ENCODE measurements around the gene METTL27.

DNA sequence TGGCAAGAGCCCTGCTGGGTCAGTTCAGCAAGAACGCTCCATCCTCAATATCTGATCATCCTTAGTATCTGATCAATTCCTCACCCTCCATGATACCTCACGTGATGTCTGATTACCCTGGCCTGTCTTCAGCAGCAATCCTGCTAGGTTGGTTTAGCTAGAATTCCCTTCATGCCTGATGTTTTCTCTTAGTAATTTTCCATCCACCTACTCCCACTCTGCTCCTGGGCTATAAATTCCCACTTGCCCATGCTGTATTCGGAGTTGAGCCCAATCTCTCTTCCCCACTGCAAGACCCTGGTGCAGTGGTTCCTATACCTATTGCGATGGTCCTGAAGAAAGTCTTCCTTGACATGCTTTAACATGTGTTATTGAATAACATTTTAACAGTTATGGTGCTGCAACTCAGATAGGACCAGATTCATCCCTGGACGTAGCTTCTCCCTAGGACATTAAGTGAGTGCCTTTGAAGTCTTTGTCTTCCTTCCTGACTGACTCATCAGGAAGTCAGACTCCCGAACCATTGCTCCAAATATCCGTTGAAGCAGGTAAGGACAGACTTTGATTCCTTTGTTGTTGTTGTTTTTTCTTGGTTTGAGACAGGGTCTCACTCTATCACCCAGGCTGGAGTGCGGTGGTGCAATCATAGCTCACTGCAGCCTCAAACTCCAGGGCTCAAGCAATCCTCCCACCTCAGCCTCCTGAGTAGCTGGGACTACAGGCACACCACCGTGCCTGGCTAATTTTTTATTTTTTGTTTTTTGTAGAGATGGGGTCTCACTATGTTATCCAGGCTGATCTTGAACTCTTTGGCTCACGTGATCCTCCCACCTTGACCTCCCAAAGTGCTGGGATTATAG is 42.8 kb downstream of the METTL27 start:
- TF ChIP-seq, protein P1, sequence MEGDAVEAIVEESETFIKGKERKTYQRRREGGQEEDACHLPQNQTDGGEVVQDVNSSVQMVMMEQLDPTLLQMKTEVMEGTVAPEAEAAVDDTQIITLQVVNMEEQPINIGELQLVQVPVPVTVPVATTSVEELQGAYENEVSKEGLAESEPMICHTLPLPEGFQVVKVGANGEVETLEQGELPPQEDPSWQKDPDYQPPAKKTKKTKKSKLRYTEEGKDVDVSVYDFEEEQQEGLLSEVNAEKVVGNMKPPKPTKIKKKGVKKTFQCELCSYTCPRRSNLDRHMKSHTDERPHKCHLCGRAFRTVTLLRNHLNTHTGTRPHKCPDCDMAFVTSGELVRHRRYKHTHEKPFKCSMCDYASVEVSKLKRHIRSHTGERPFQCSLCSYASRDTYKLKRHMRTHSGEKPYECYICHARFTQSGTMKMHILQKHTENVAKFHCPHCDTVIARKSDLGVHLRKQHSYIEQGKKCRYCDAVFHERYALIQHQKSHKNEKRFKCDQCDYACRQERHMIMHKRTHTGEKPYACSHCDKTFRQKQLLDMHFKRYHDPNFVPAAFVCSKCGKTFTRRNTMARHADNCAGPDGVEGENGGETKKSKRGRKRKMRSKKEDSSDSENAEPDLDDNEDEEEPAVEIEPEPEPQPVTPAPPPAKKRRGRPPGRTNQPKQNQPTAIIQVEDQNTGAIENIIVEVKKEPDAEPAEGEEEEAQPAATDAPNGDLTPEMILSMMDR (IDR thresholded peaks at IDR 0.05), result no peak
- TF ChIP-seq EP300 (IDR thresholded peaks at IDR 0.05), result no peak
